H7 (cell line): ENCODE results near the gene PTGDS. TPM values are rescaled to one million over a fixed set of nuclear protein-coding genes. Genes with fewer than 3 reads are reported as not detected.

Experiments
- DNase-seq: peaks from one replicate; pipeline ENCODE4 v3.0.0; 2012
- H3K27me3 ChIP-seq: 2 replicates; pipeline ENCODE4 v1.6.0; 2011; ENCODE audit warnings: mild to moderate bottlenecking, low read length; ENCODE audit not compliant: control insufficient read depth, insufficient read depth
- H3K36me3 ChIP-seq: replicated peaks from 2 replicates; pipeline ENCODE4 v1.5.1; 2011; ENCODE audit warnings: low read length; ENCODE audit not compliant: control insufficient read depth, insufficient read depth
- H3K4me3 ChIP-seq: 2 replicates; pipeline ENCODE4 v1.5.1; 2011; ENCODE audit warnings: low read depth, mild to moderate bottlenecking, control low read depth, low read length, moderate library complexity; ENCODE audit not compliant: insufficient read depth
- total RNA-seq: library from RNA; depleted of rRNA; stranded (reverse); fragments of >200 nt; shearing (Covaris generic); gene quantifications from 2 replicates; pipeline ENCODE4 v1.2.3, GENCODE V29; 2014

The PTGDS gene
- total RNA-seq, 1 experiment from 2014 or later: 2.0 TPM

GRCh38 chr9:136942881-136943230 lies 34.4 kb upstream of the PTGDS start:
- Histone ChIP-seq H3K4me3 (no peak overlapping the region), H3K36me3 (peaks cover 5% of the 10 kb centered on the region), H3K27me3 (no peaks in the 10 kb centered on the region)
- no peak for DNase-seq

GRCh38 chr9:136943291-136944211 lies 33.8 kb upstream of the PTGDS start:
- Histone ChIP-seq H3K27me3 (no peaks in the 10 kb centered on the region), H3K36me3 (peaks cover 5% of the 10 kb centered on the region), H3K4me3 (peak overlapping the region; percentile 75)
- peak; percentile 92 for DNase-seq

GRCh38 chr9:136944212-136944518 lies 33.1 kb upstream of the PTGDS start:
- DNase-seq: no peak
- Histone ChIP-seq H3K36me3 (peaks cover 5% of the 10 kb centered on the region), H3K27me3 (no peaks in the 10 kb centered on the region), H3K4me3 (peak overlapping the region; percentile 75)

GRCh38 chr9:136944519-136945332 lies 32.6 kb upstream of the PTGDS start, which contains the start of the genes C8G and FBXW5:
Gene C8G, plus strand, starts transcription at chr9:136945243. Its CDS starts 78 bp downstream, at chr9:136945321.
Gene FBXW5, minus strand, starts transcription at chr9:136944738. Its CDS starts 655 bp downstream, at chr9:136944083.
- no peaks in the 10 kb centered on the region for H3K27me3 ChIP-seq
- peaks cover 5% of the 10 kb centered on the region for H3K36me3 ChIP-seq
- DNase-seq: peak; percentile 100
- peak within 1 kb of the TSS; percentile 75 for H3K4me3 ChIP-seq

- H3K36me3 ChIP-seq: peaks cover 3% of the 10 kb centered on the region; the same call in 1 of the 2 replicates
- H3K4me3 ChIP-seq: no peak overlapping the region
- DNase-seq: peak; percentile 67
- no peaks in the 10 kb centered on the region for H3K27me3 ChIP-seq
These were observed 31.7 kb upstream of the PTGDS start for GRCh38 chr9:136945333-136946227.

- Histone ChIP-seq H3K4me3 (no peak overlapping the region), H3K36me3 (peaks cover 3% of the 10 kb centered on the region; the same call in 1 of the 2 replicates), H3K27me3 (no peaks in the 10 kb centered on the region)
- DNase-seq: no peak
These were observed 30.9 kb upstream of the PTGDS start for GRCh38 chr9:136946228-136947027.

GRCh38 chr9:136947028-136947891 lies 30.0 kb upstream of the PTGDS start:
- DNase-seq: no peak
- no peaks in the 10 kb centered on the region for H3K27me3 ChIP-seq
- H3K4me3 ChIP-seq: no peak overlapping the region
- no peaks in the 10 kb centered on the region; the same call in 1 of the 2 replicates for H3K36me3 ChIP-seq

- peak; percentile 92 for DNase-seq
- Histone ChIP-seq H3K36me3 (no peaks in the 10 kb centered on the region), H3K4me3 (no peak overlapping the region)
These were observed 29.3 kb upstream of the PTGDS start for GRCh38 chr9:136947955-136948510.

GRCh38 chr9:136949239-136949816 lies 28.0 kb upstream of the PTGDS start:
- DNase-seq: no peak
- H3K27me3 ChIP-seq: no peaks in the 10 kb centered on the region
- no peaks in the 10 kb centered on the region for H3K36me3 ChIP-seq
- H3K4me3 ChIP-seq: peak overlapping the region; percentile 75

More at GRCh38 chr9:136947955-136948510, 29.3 kb upstream of the PTGDS start:
- no peaks in the 10 kb centered on the region for H3K27me3 ChIP-seq

- Histone ChIP-seq H3K36me3 (no peaks in the 10 kb centered on the region), H3K4me3 (peak overlapping the region; percentile 75), H3K27me3 (no peaks in the 10 kb centered on the region)
- peak; percentile 100 for DNase-seq
These were observed 27.3 kb upstream of the PTGDS start for GRCh38 chr9:136949817-136950655.

- H3K36me3 ChIP-seq: no peaks in the 10 kb centered on the region
- no peak for DNase-seq
- H3K4me3 ChIP-seq: peak overlapping the region; percentile 75
- no peaks in the 10 kb centered on the region for H3K27me3 ChIP-seq
These were observed 26.5 kb upstream of the PTGDS start for GRCh38 chr9:136950656-136951276.
